CD4-positive, alpha-beta memory T cell (primary cell): Measurements from ENCODE around the gene TMOD3. TPM values are rescaled to one million over a fixed set of nuclear protein-coding genes. Genes with fewer than 3 reads are reported as not detected.

Experiments
- CTCF ChIA-PET: fragments of 350-600 bp; sonication (Branson Sonifier 250); formaldehyde crosslinking; loops from one replicate; lab custom pipeline; 2021; ENCODE audit warnings: inconsistent platforms; ENCODE audit not compliant: partially characterized antibody; lab: Charles Lee
- POLR2A ChIA-PET: fragments of 350-600 bp; sonication (Branson Sonifier 250); formaldehyde crosslinking; loops from one replicate; lab custom pipeline; 2021; ENCODE audit not compliant: partially characterized antibody; lab: Charles Lee
- DNase-seq, 5 donors: peaks; one replicate each; pipeline versions ENCODE4 v3.0.0 to v3.0.0-alpha.2; 2020 to 2022; ENCODE audit warnings: mixed read lengths in 1 of 5
- H3K27ac ChIP-seq: one replicate; pipeline ENCODE4 v1.7.0; 2013; ENCODE audit warnings: low read depth, low read length
- H3K27me3 ChIP-seq: 2 replicates; pipeline ENCODE4 v1.7.0; 2013; ENCODE audit warnings: mild to moderate bottlenecking, low read length, moderate library complexity; ENCODE audit not compliant: insufficient read depth
- H3K36me3 ChIP-seq: 2 replicates; pipeline ENCODE4 v1.7.0; 2013; ENCODE audit warnings: mild to moderate bottlenecking, low read length, moderate library complexity; ENCODE audit not compliant: insufficient read depth
- H3K4me1 ChIP-seq: 2 replicates; pipeline ENCODE4 v1.7.0; 2013; ENCODE audit warnings: mild to moderate bottlenecking, low read length, moderate library complexity; ENCODE audit not compliant: insufficient read depth
- H3K4me3 ChIP-seq, 2 donors: one replicate each; pipeline ENCODE4 v1.7.0; 2013; ENCODE audit warnings: low read length in 2 of 2, mild to moderate bottlenecking in 1 of 2
- H3K9me3 ChIP-seq, 2 donors: one replicate each; pipeline ENCODE4 v1.7.0; 2013; ENCODE audit warnings: low read length in 2 of 2, control low read depth in 1 of 2; ENCODE audit not compliant: control insufficient read depth in 1 of 2
- H3K27ac Mint-ChIP-seq, 7 donors: one replicate each; pipeline ENCODE4 v1.8.0; 2020 to 2021; ENCODE audit warnings: mixed read lengths in 7 of 7, mild to moderate bottlenecking in 6 of 7, inconsistent platforms in 3 of 7, moderate library complexity in 3 of 7
- H3K27me3 Mint-ChIP-seq, 2 donors: one replicate each; pipeline ENCODE4 v1.8.0; 2020 to 2021; ENCODE audit warnings: mixed read lengths in 2 of 2
- H3K36me3 Mint-ChIP-seq, 2 donors: one replicate each; pipeline ENCODE4 v1.8.0; 2020 to 2021; ENCODE audit warnings: mixed read lengths in 2 of 2, inconsistent platforms in 1 of 2, mild to moderate bottlenecking in 1 of 2
- H3K4me1 Mint-ChIP-seq, 4 donors: one replicate each; pipeline ENCODE4 v1.8.0; 2020 to 2021; ENCODE audit warnings: mixed read lengths in 4 of 4, mild to moderate bottlenecking in 1 of 4
- H3K4me3 Mint-ChIP-seq, 8 donors: one replicate each; pipeline ENCODE4 v1.8.0; 2020 to 2021; ENCODE audit warnings: mixed read lengths in 8 of 8, mild to moderate bottlenecking in 7 of 8, moderate library complexity in 6 of 8, inconsistent platforms in 3 of 8
- H3K9me3 Mint-ChIP-seq, 8 donors: one replicate each; pipeline ENCODE4 v1.8.0; 2020 to 2021; ENCODE audit warnings: mixed read lengths in 8 of 8, mild to moderate bottlenecking in 5 of 8, inconsistent platforms in 3 of 8, moderate library complexity in 1 of 8
- intact Hi-C: fragments of 100-400 bp; cut with micrococcal nuclease; formaldehyde crosslinking; loops from one replicate; pipeline ENCODE4 v1.15.1; 2023
- polyA plus RNA-seq, 2 donors: library from polyadenylated mRNA; unstranded; fragments of 300-500 nt; fragmentation: Illumina TruSeq; gene quantifications; one replicate each; pipeline ENCODE4 v1.2.3, GENCODE V29; 2021
- total RNA-seq, 2 experiments: library from RNA; stranded (reverse); gene quantifications; one replicate each; pipeline ENCODE4 v1.2.3, GENCODE V29; 2021

TMOD3 gene
- total and polyA plus RNA-seq, 4 experiments from 2014 or later, result 37.8 to 59.3 (median 46.4) TPM

DNA sequence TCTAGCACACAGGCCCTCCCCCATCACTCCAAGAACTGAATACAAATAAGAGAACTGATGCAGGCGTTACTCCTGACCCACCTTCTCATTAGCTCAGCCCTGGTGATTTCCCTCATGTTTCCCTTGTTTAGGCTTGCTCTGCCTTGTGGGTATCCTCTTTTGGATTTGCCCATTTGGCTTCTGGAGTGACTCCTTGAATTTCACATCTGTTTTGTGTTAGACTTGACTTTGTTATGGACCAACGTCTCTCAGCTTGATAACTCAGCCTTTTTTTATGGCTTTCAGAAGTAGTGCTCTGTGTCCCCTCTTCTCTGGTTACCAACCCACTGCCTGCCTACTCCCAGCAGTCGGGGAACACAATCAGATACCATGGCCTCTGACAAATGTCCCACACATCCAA is 11.3 kb upstream of the TMOD3 start:
- Histone ChIP-seq H3K4me3 (no peak overlapping the region), H3K27ac (no peak overlapping the region), H3K9me3 (peaks cover 0 to 4% of the 10 kb centered on the region in 2 donors), H3K4me1 (no peaks in the 10 kb centered on the region), H3K36me3 (no peaks in the 10 kb centered on the region), H3K27me3 (no peaks in the 10 kb centered on the region)
- H3K9me3 Mint-ChIP-seq, result peaks cover 0 to 22% (median 17%) of the 10 kb centered on the region in 8 donors
- ChIA-PET POLR2A (no interaction called here), CTCF (interaction anchor here (1.3 kb wide), 1 partner anchor 41 kb away, joined by 4 read pairs; no protein-coding TSS in a partner anchor)
- intact Hi-C loops, result no loop called here
- no peak for DNase-seq
- no peak overlapping the region for H3K4me3 Mint-ChIP-seq
- H3K4me1 Mint-ChIP-seq, result no peaks in the 10 kb centered on the region
- peak overlapping the region in 1 of 7 donors; percentile 47 for H3K27ac Mint-ChIP-seq
- peaks cover 17 to 42% of the 10 kb centered on the region in 2 donors for H3K36me3 Mint-ChIP-seq
- H3K27me3 Mint-ChIP-seq, result peaks cover 0 to 2% of the 10 kb centered on the region in 2 donors

DNA sequence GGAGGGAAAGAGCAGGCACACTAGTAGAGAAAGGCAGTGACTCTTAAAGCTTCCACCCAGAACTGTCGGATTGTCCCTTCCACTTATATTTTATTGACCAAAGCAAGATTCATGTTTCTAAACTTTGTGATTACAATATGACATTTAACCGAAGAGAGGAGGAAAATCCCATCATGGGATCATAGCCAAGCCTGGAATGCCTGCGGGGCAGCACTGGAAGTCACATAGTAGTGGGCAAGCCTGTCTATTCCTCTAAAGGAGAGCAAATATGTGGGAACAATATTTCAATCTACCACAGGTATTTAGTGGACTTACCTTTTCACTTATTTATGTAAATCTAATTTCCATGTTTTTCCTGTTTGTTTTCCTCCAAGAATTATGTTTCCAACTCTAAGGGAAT is 3.8 kb upstream of the TMOD3 start:
- Histone ChIP-seq H3K27me3 (no peaks in the 10 kb centered on the region), H3K36me3 (no peaks in the 10 kb centered on the region), H3K27ac (no peak overlapping the region), H3K9me3 (peaks cover 0 to 4% of the 10 kb centered on the region in 2 donors), H3K4me1 (peaks cover 3% of the 10 kb centered on the region), H3K4me3 (no peak overlapping the region)
- ChIA-PET POLR2A (interaction anchor here (1.0 kb wide), 1 partner anchor 9 kb away, joined by 3 read pairs; no protein-coding TSS in a partner anchor), CTCF (interaction anchor here (1.1 to 1.4 kb wide), 2 partner anchors 10 to 402 kb away, joined by 4 to 5 read pairs; no protein-coding TSS in a partner anchor)
- H3K4me3 Mint-ChIP-seq, result no peak overlapping the region
- peaks cover 2 to 13% (median 8%) of the 10 kb centered on the region in 4 donors for H3K4me1 Mint-ChIP-seq
- intact Hi-C loops, result loop anchor here (10.0 kb wide), 1 partner anchor 91 kb away; the partner anchor contains the start of gene LYSMD2
- peaks cover 0 to 16% (median 8%) of the 10 kb centered on the region in 8 donors for H3K9me3 Mint-ChIP-seq
- DNase-seq, result no peak
- H3K27me3 Mint-ChIP-seq, result peaks cover 0 to 2% of the 10 kb centered on the region in 2 donors
- no peak overlapping the region for H3K27ac Mint-ChIP-seq
- H3K36me3 Mint-ChIP-seq, result peaks cover 6 to 7% of the 10 kb centered on the region in 2 donors

DNA sequence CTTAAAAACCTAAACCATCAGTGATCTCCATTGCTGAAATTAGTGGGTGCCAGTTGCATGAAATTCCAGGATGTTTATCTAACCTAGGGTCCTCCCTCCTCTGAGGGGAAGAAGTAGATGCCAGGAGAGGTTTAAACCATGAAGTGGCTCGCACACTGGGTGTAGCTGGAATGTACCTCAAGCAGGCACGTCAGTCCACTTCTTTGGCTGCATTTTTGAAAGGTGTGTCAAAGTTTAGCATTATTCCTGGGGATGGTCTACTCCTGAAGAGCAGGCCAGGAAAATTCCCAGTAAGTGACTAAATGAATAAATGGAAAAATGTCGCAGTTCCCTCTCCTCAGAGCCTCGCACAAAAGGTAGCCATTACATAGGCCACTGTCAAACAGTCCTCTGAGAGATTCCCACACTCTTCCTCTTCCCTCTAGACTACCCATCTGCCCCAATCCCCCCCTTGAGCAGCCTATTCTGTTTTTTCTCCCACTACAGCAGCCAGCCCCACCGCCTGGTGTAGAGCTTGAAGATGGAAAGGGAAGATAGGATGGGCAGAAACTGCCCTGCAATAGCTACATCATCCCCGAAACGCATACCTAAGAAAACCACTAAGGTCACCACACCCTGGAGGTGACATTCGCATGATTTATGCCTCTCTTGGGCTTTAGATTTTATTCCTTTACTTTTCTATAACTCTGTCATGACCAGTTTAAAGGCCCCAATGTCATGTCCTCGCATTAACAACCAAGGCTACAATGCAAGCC is 655 bp upstream of the TMOD3 start:
- H3K27ac ChIP-seq, result peak overlapping the region; percentile 75
- no peaks in the 10 kb centered on the region for H3K27me3 ChIP-seq
- Mint-ChIP-seq H3K4me3 (peak overlapping the region; percentile 38 to 99 (median 93)), H3K4me1 (peaks cover 26 to 44% (median 36%) of the 10 kb centered on the region in 4 donors), H3K27ac (peak overlapping the region in 5 of 7 donors; percentile 91 to 97 (median 93)), H3K27me3 (no peaks in the 10 kb centered on the region), H3K36me3 (peaks cover 0 to 6% of the 10 kb centered on the region in 2 donors), H3K9me3 (no peaks in the 10 kb centered on the region)
- POLR2A ChIA-PET, result interaction anchor here (1.0 to 2.4 kb wide), 5 partner anchors 33 to 350 kb away, joined by 3 to 18 read pairs (median 5); no protein-coding TSS in a partner anchor
- DNase-seq, result no peak
- no peaks in the 10 kb centered on the region for H3K36me3 ChIP-seq
- H3K9me3 ChIP-seq, result no peaks in the 10 kb centered on the region
- peaks cover 33% of the 10 kb centered on the region for H3K4me1 ChIP-seq
- peak overlapping the region in 1 of 2 donors; percentile 91 for H3K4me3 ChIP-seq
- CTCF ChIA-PET, result interaction anchor here (1.0 to 1.3 kb wide), 2 partner anchors 18 to 53 kb away, joined by 3 to 5 read pairs; no protein-coding TSS in a partner anchor
- intact Hi-C loops, result loop anchor here (10.0 kb wide), 1 partner anchor 94 kb away; the partner anchor contains the start of gene LYSMD2

DNA sequence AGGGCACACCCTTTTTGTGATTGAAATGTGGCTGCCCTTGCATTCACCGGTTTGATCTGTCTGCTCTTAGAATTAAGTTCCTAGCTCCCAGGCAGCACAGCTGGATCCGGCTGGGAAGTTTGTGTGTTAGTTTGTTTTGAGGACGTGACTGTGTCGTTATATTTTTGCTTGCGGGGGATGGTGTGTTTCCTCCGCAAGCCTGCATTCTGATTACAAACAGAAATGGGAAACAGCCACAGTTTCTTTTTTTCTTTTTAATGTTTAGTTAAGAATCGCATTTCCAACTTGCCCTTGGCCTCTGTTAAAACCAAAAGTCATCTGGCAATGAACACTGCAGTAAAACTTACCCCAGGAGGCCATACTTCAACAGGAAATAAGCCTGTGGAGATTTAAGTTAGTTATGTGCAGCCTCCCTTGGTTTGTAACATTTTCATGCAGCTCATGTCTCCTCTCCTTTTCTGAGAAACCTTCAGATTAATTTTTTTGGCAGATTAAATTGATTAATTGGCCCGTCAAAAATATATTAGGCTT is 888 bp downstream of the TMOD3 start:
- no peaks in the 10 kb centered on the region for H3K27me3 Mint-ChIP-seq
- Histone ChIP-seq H3K9me3 (no peaks in the 10 kb centered on the region), H3K4me1 (peaks cover 46% of the 10 kb centered on the region), H3K27ac (peak overlapping the region; percentile 75), H3K4me3 (peak overlapping the region; percentile 85 to 91), H3K27me3 (no peaks in the 10 kb centered on the region), H3K36me3 (no peaks in the 10 kb centered on the region)
- H3K4me3 Mint-ChIP-seq, result peak overlapping the region; percentile 92 to 99 (median 98)
- H3K9me3 Mint-ChIP-seq, result no peaks in the 10 kb centered on the region
- ChIA-PET CTCF (interaction anchor here (0.9 kb wide), 1 partner anchor 76 kb away, joined by 3 read pairs; no protein-coding TSS in a partner anchor), POLR2A (interaction anchor here (1.1 to 2.4 kb wide), 8 partner anchors 8 to 98 kb away, joined by 3 to 18 read pairs (median 6); partner anchors contain the start of gene LYSMD2)
- H3K36me3 Mint-ChIP-seq, result peaks cover 0 to 6% of the 10 kb centered on the region in 2 donors
- DNase-seq, result no peak
- peaks cover 38 to 59% (median 47%) of the 10 kb centered on the region in 4 donors for H3K4me1 Mint-ChIP-seq
- intact Hi-C loops, result loop anchor here (1.0 to 5.0 kb wide), 2 partner anchors 32 to 47 kb away; no protein-coding TSS in a partner anchor
- peak overlapping the region; percentile 91 to 98 (median 95) for H3K27ac Mint-ChIP-seq

DNA sequence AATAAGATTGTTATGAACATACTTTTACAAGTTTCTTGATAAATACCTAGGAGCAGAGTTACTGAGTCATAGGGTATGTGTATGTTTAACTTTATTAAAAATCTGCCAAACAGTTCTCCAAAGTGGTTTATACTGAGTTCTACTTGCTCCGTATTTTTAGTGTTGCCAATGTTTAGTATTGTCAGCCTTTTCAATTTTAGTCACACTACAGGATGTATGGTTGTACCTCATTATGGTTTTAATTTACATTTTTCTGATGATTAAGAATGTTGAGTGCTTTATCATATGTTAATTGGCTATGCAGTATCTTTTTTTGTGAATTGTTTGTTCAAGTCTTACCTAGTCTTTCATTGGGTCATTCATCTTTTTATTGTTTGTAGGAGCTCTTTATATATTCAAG is 4.3 kb downstream of the TMOD3 start:
- no peak for DNase-seq
- peak overlapping the region in 4 of 8 donors; percentile 42 to 51 (median 48) for H3K4me3 Mint-ChIP-seq
- Histone ChIP-seq H3K9me3 (no peaks in the 10 kb centered on the region), H3K27ac (no peak overlapping the region), H3K36me3 (no peaks in the 10 kb centered on the region), H3K27me3 (no peaks in the 10 kb centered on the region), H3K4me3 (no peak overlapping the region), H3K4me1 (peaks cover 69% of the 10 kb centered on the region)
- H3K27me3 Mint-ChIP-seq, result no peaks in the 10 kb centered on the region
- intact Hi-C loops, result loop anchor here (1.0 to 5.0 kb wide), 2 partner anchors 28 to 44 kb away; no protein-coding TSS in a partner anchor
- H3K4me1 Mint-ChIP-seq, result peaks cover 62 to 93% (median 76%) of the 10 kb centered on the region in 4 donors
- H3K27ac Mint-ChIP-seq, result peak overlapping the region in 1 of 7 donors; percentile 11
- H3K36me3 Mint-ChIP-seq, result peaks cover 0 to 6% of the 10 kb centered on the region in 2 donors
- POLR2A ChIA-PET, result interaction anchor here (1.3 to 1.8 kb wide), 2 partner anchors 8 to 28 kb away, joined by 3 to 6 read pairs; no protein-coding TSS in a partner anchor
- no peaks in the 10 kb centered on the region for H3K9me3 Mint-ChIP-seq
- CTCF ChIA-PET, result no interaction called here

DNA sequence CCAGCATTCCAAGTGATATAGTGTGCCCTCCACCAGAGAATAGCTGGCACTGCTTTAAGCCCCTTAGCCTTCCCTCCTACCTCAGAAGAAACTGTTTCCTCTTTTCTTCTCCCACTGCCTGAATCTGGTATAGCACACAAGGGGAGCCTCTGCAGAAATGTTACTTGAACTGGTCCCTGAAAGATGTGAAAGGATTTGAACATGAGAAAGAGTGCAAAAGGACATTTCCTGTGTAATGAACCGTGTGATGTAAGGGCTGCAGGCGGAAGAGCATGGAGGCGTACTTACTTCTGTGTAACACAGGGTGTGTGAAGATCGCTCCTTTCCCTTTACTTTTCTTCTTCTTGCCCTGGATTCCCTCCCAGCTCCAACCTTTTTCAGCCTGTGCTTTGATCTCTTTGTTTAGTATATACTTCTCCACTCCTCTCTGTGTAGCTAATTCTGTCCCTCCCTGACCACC is 8.4 kb downstream of the TMOD3 start:
- Mint-ChIP-seq H3K4me1 (peaks cover 64 to 96% (median 80%) of the 10 kb centered on the region in 4 donors), H3K36me3 (no peaks in the 10 kb centered on the region), H3K9me3 (no peaks in the 10 kb centered on the region), H3K4me3 (peak overlapping the region; percentile 4 to 71 (median 52)), H3K27ac (peak overlapping the region in 4 of 7 donors; percentile 13 to 63 (median 50)), H3K27me3 (no peaks in the 10 kb centered on the region)
- Histone ChIP-seq H3K9me3 (no peaks in the 10 kb centered on the region), H3K27ac (no peak overlapping the region), H3K27me3 (no peaks in the 10 kb centered on the region), H3K4me1 (peaks cover 83% of the 10 kb centered on the region), H3K36me3 (no peaks in the 10 kb centered on the region), H3K4me3 (no peak overlapping the region)
- peak in 2 of 5 donors; percentile 10 to 17 for DNase-seq
- intact Hi-C loops, result no loop called here
- POLR2A ChIA-PET, result interaction anchor here (1.4 to 1.9 kb wide), 2 partner anchors 8 to 9 kb away, joined by 4 to 7 read pairs; partner anchors contain the start of gene TMOD3
- CTCF ChIA-PET, result interaction anchor here (1.0 to 1.7 kb wide), 2 partner anchors 9 to 61 kb away, joined by 3 to 4 read pairs; no protein-coding TSS in a partner anchor
